ENCODE measurements around the gene ANXA4.

DNA sequence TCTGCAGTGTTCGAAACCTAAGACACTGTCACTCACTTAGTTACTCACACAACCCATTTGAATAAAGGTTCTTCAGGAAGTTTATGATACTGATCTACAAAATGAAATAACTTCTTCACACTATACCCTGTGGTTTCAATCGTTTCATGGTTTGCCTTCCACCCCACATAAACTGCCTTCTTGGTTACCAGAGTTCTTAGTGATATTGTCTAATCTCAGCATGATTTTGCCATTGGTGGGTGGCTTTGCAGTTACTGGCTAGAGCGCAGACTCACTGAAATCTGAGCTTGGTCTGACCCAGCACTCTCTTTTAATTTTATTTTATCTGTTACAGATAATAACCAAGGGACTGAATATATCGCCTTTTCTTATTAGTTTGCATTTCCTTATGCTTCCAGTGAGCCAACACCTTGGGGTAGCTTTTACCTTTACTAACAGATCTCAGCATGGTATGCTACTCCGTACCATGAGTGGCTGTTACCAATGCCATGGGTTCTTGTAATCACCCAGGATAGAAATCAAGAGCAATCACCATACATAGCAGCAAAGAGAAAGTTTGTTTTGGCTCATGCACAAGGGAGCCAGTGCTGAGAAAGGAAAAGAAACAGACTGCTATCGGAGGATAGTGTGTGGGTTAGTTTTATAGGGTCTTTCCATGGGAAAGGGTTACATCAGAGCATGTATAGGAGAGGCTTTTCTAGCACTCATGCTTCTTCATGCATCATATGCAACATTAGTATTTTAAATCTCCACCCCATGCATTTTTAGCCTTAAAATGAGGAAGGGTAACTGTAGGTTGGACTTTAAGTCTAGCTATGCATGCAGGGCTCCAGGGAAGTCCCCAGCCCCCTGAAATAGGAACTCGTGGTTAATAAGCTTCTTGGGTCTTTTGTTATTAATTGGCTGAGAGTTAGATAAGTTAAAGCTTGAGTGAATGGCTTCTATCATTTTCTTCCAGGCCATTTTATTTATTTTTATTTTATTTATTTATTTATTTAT lies 33.3 kb downstream of the ANXA4 start:
- TF ChIP-seq CTCF (conservative IDR thresholded peaks at IDR 0.05 in 1 of 2, IDR thresholded peaks at IDR 0.05 in 1 of 2; ENCODE audit: extremely low read depth in 1 of 2, insufficient read depth in 1 of 2, low read depth in 1 of 2, low read length in 2 of 2), result no peak
- no peak for TF ChIP-seq EZH2 (IDR thresholded peaks at IDR 0.05; ENCODE audit: borderline replicate concordance, low read length)

Measured in mammary epithelial cell (primary cell).